GM18502 (cell line): Measurements from ENCODE around the gene TBCD.

ENCODE experiments used
- ATAC-seq: cut with Tn5 transposase; IDR thresholded peaks from one replicate; pipeline ENCODE4 v1.9.1; 2021; ENCODE audit warnings: mild to moderate bottlenecking; ENCODE audit not compliant: unreplicated experiment, poor library complexity

TBCD gene

GRCh38 chr17:82892899-82893565, 141.2 kb downstream of the TBCD start:
- ATAC-seq = no peak

- no peak for ATAC-seq
These were observed 141.9 kb downstream of the TBCD start for GRCh38 chr17:82893779-82894178.

- ATAC-seq = no peak
These were observed 142.5 kb downstream of the TBCD start for GRCh38 chr17:82894389-82894788.

GRCh38 chr17:82895087-82895486, 143.2 kb downstream of the TBCD start:
- no peak for ATAC-seq

GRCh38 chr17:82896071-82897000, 144.5 kb downstream of the TBCD start:
- ATAC-seq = no peak

- no peak for ATAC-seq
These were observed 145.8 kb downstream of the TBCD start for GRCh38 chr17:82897514-82898249.

- ATAC-seq = no peak
These were observed 147.2 kb downstream of the TBCD start for GRCh38 chr17:82898976-82899514.

- ATAC-seq = no peak
These were observed 148.1 kb downstream of the TBCD start for GRCh38 chr17:82899941-82900340.

GRCh38 chr17:82900741-82901140, 148.9 kb downstream of the TBCD start:
- ATAC-seq = no peak

- ATAC-seq = no peak
These were observed 149.5 kb downstream of the TBCD start for GRCh38 chr17:82901356-82901755.

- ATAC-seq = no peak
These were observed 150.0 kb downstream of the TBCD start for GRCh38 chr17:82901856-82902255.

GRCh38 chr17:82902972-82903874, 151.4 kb downstream of the TBCD start:
- ATAC-seq = no peak

GRCh38 chr17:82905130-82905529, 153.3 kb downstream of the TBCD start:
- ATAC-seq = no peak

GRCh38 chr17:82907797-82908542, 156.1 kb downstream of the TBCD start:
- no peak for ATAC-seq

- no peak for ATAC-seq
These were observed 156.8 kb downstream of the TBCD start for GRCh38 chr17:82908543-82909160.

GRCh38 chr17:82909322-82909904, 157.5 kb downstream of the TBCD start:
- ATAC-seq = no peak

GRCh38 chr17:82910041-82910481, 158.2 kb downstream of the TBCD start:
- no peak for ATAC-seq

- no peak for ATAC-seq
These were observed 158.9 kb downstream of the TBCD start for GRCh38 chr17:82910770-82911169.
